Measurements from ENCODE around the gene RALGDS.

Gene RALGDS

DNA sequence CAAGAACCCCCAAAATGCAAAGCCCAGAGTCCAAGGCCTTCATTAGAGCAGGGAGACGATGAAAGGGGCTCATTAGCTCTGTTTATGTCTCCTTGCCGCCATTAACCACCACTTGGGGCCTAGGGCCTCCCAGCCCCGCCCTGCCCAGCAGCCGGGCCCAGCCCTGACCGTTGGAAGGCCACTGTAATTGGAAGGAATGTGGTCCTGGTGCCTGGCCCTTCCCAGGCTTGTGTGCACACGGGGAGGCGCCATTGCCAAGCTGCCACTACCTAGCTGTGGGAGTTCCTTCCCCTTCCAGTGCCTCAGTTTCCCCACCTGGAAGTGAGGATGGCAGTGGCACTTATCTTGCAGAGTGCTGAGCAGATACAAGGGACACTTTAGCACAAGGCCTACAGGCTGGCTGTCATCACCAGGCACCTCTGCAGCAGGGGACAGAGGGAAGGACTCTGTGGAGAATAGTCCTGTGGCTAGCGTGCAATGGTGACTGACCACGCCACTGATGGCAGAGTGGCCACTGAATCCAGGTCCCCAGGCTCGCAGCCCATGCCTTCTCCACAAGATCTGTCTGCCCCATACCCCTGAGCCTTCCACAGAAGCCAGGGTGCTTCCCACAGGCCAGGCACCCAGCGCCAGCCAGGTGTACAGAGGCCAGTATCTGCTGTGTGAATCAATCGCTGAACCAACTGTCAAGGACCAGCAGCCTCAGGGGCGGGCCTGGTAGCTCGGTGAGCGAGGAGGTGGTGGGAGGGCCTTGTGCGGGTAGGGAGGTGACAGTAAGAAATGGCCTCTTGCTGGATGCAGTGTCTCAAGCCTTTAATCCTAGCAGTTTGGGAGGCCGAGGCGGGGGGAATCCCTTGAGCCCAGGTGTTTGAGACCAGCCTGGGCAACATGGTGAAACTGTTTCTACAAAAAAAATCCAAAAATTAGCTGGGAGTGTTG is 21.9 kb upstream of the RALGDS start:
- TF ChIP-seq FOXM1 (IDR thresholded peaks at IDR 0.05; ENCODE audit: borderline replicate concordance) (no peak), NFRKB (IDR thresholded peaks at IDR 0.05) (no peak), TARDBP (IDR thresholded peaks at IDR 0.05) (no peak), ARNT (IDR thresholded peaks at IDR 0.05) (no peak), L3MBTL2 (conservative IDR thresholded peaks at IDR 0.05) (no peak), PKNOX1 (IDR thresholded peaks at IDR 0.05) (no peak), BHLHE40 (IDR thresholded peaks at IDR 0.05; ENCODE audit: borderline replicate concordance) (no peak), LEF1 (IDR thresholded peaks at IDR 0.05; ENCODE audit: borderline replicate concordance) (no peak), SP1 (IDR thresholded peaks at IDR 0.05) (no peak), FOXA1 (IDR thresholded peaks at IDR 0.05) (no peak), ZNF384 (IDR thresholded peaks at IDR 0.05) (no peak), HDGF (IDR thresholded peaks at IDR 0.05; ENCODE audit: borderline replicate concordance) (no peak), CTBP1 (IDR thresholded peaks at IDR 0.05; ENCODE audit: borderline replicate concordance) (no peak), FOXK2 (IDR thresholded peaks at IDR 0.05) (no peak), ELF4 (IDR thresholded peaks at IDR 0.05) (no peak)
- no peak for DNase-seq (ENCODE audit: extremely low spot score)
- POLR2A ChIA-PET: interaction anchor here (2.1 kb wide), 1 partner anchor 113 kb away, joined by 9 read pairs; the partner anchor contains the start of gene GTF3C5
- CTCF ChIA-PET: interaction anchor here (0.6 to 1.6 kb wide), 5 partner anchors 11 to 199 kb away, joined by 3 to 16 read pairs (median 6); no protein-coding TSS in a partner anchor

GRCh38 chr9:133141833-133142595 is 21.0 kb upstream of the RALGDS start:
- CTCF ChIA-PET: no interaction called here
- POLR2A ChIA-PET: no interaction called here
- TF ChIP-seq TARDBP (IDR thresholded peaks at IDR 0.05) (no peak), L3MBTL2 (conservative IDR thresholded peaks at IDR 0.05) (no peak), ELF4 (IDR thresholded peaks at IDR 0.05) (no peak)
- DNase-seq (ENCODE audit: extremely low spot score): no peak

DNA sequence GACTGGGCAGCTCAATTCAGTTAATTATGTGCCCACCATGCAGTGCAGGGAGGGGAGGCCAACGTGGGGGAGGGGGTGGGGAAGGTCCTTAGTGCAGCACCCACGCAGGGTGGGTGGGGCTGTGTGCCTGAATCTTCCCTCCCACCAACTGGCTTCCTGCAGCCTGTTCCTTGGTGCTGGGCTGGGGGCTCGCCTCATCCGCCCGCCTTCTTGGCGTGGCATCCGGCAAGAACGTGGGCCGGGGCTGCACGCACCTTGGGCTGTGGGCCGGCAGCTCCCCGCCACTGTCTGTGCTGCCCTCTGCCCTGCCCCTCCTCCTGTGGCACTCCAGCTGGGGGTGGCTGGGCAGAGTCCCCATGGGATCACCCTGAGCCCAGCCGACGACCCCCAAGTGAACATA is 19.6 kb upstream of the RALGDS start:
- DNase-seq (ENCODE audit: extremely low spot score): no peak
- no peak for TF ChIP-seq SP1 (IDR thresholded peaks at IDR 0.05)
- TF ChIP-seq TARDBP (IDR thresholded peaks at IDR 0.05): no peak
- no peak for TF ChIP-seq LEF1 (IDR thresholded peaks at IDR 0.05; ENCODE audit: borderline replicate concordance)
- TF ChIP-seq L3MBTL2 (conservative IDR thresholded peaks at IDR 0.05): no peak
- TF ChIP-seq ELF4 (IDR thresholded peaks at IDR 0.05): no peak
- no peak for TF ChIP-seq FOXA1 (IDR thresholded peaks at IDR 0.05)
- TF ChIP-seq CTBP1 (IDR thresholded peaks at IDR 0.05; ENCODE audit: borderline replicate concordance): no peak
- TF ChIP-seq HDGF (IDR thresholded peaks at IDR 0.05; ENCODE audit: borderline replicate concordance): no peak
- no peak for TF ChIP-seq BHLHE40 (IDR thresholded peaks at IDR 0.05; ENCODE audit: borderline replicate concordance)
- no peak for TF ChIP-seq ARNT (IDR thresholded peaks at IDR 0.05)
- no peak for TF ChIP-seq SUZ12 (IDR thresholded peaks at IDR 0.05)
- TF ChIP-seq NFRKB (IDR thresholded peaks at IDR 0.05): no peak
- TF ChIP-seq ZNF384 (IDR thresholded peaks at IDR 0.05): no peak
- TF ChIP-seq FOXM1 (IDR thresholded peaks at IDR 0.05; ENCODE audit: borderline replicate concordance): no peak
- TF ChIP-seq PKNOX1 (IDR thresholded peaks at IDR 0.05): no peak
- TF ChIP-seq FOXK2 (IDR thresholded peaks at IDR 0.05): no peak
- ChIA-PET CTCF (interaction anchor here (0.5 kb wide), 1 partner anchor 45 kb away, joined by 4 read pairs; no protein-coding TSS in a partner anchor), POLR2A (no interaction called here)

- POLR2A ChIA-PET: no interaction called here
- no peak for DNase-seq (ENCODE audit: extremely low spot score)
- TF ChIP-seq L3MBTL2 (conservative IDR thresholded peaks at IDR 0.05): no peak
- no peak for TF ChIP-seq TARDBP (IDR thresholded peaks at IDR 0.05)
- no peak for TF ChIP-seq SUZ12 (IDR thresholded peaks at IDR 0.05)
- no peak for TF ChIP-seq NFRKB (IDR thresholded peaks at IDR 0.05)
- CTCF ChIA-PET: no interaction called here
Measured at GRCh38 chr9:133140174-133140505, 19.1 kb upstream of the RALGDS start.

GRCh38 chr9:133139246-133140173 is 18.5 kb upstream of the RALGDS start:
- ChIA-PET CTCF (no interaction called here), POLR2A (no interaction called here)
- no peak for DNase-seq (ENCODE audit: extremely low spot score)
- no peak for TF ChIP-seq PKNOX1 (IDR thresholded peaks at IDR 0.05)
- no peak for TF ChIP-seq FOXA1 (IDR thresholded peaks at IDR 0.05)
- no peak for TF ChIP-seq FOXK2 (IDR thresholded peaks at IDR 0.05)
- TF ChIP-seq SUZ12 (IDR thresholded peaks at IDR 0.05): no peak
- no peak for TF ChIP-seq SP1 (IDR thresholded peaks at IDR 0.05)
- no peak for TF ChIP-seq CTBP1 (IDR thresholded peaks at IDR 0.05; ENCODE audit: borderline replicate concordance)
- TF ChIP-seq ARNT (IDR thresholded peaks at IDR 0.05): no peak
- no peak for TF ChIP-seq BHLHE40 (IDR thresholded peaks at IDR 0.05; ENCODE audit: borderline replicate concordance)
- no peak for TF ChIP-seq ELF4 (IDR thresholded peaks at IDR 0.05)
- no peak for TF ChIP-seq LEF1 (IDR thresholded peaks at IDR 0.05; ENCODE audit: borderline replicate concordance)
- no peak for TF ChIP-seq ZNF384 (IDR thresholded peaks at IDR 0.05)
- TF ChIP-seq TARDBP (IDR thresholded peaks at IDR 0.05): no peak
- no peak for TF ChIP-seq FOXM1 (IDR thresholded peaks at IDR 0.05; ENCODE audit: borderline replicate concordance)
- TF ChIP-seq NFRKB (IDR thresholded peaks at IDR 0.05): no peak
- no peak for TF ChIP-seq HDGF (IDR thresholded peaks at IDR 0.05; ENCODE audit: borderline replicate concordance)
- no peak for TF ChIP-seq L3MBTL2 (conservative IDR thresholded peaks at IDR 0.05)

Data from HEK293T (cell line).